Measurements from ENCODE around the gene GPC3. TPM values are rescaled to one million over a fixed set of nuclear protein-coding genes. Genes with fewer than 3 reads are reported as not detected.

GPC3 gene
- total and polyA plus RNA-seq, 4 experiments from 2014 or later: 0.20 to 2.4 (median 0.22) TPM; not detected in 1

GRCh38 chrX:133865761-133866471 is 119.5 kb downstream of the GPC3 start:
- Mint-ChIP-seq H3K4me3 (no peak overlapping the region), H3K27ac (no peak overlapping the region), H3K36me3 (no peaks in the 10 kb centered on the region), H3K4me1 (no peaks in the 10 kb centered on the region), H3K27me3 (peaks cover 0 to 8% of the 10 kb centered on the region in 2 donors), H3K9me3 (peaks cover 0 to 5% (median 0%) of the 10 kb centered on the region in 8 donors)
- Histone ChIP-seq H3K27ac (ENCODE audit: low read depth, low read length) (no peak overlapping the region), H3K4me3 (ENCODE audit: low read length in 2 of 2) (no peak overlapping the region), H3K4me1 (ENCODE audit: insufficient read depth, low read length) (no peaks in the 10 kb centered on the region), H3K27me3 (ENCODE audit: insufficient read depth, low read length) (no peaks in the 10 kb centered on the region), H3K9me3 (ENCODE audit: control insufficient read depth in 1 of 2, low read length in 2 of 2) (no peaks in the 10 kb centered on the region), H3K36me3 (ENCODE audit: insufficient read depth, low read length) (no peaks in the 10 kb centered on the region)
- ChIA-PET POLR2A (ENCODE audit: partially characterized antibody) (no interaction called here), CTCF (ENCODE audit: partially characterized antibody) (no interaction called here)
- intact Hi-C loops (cut with micrococcal nuclease): no loop called here
- DNase-seq: no peak

GRCh38 chrX:133864236-133864635 is 121.2 kb downstream of the GPC3 start:
- H3K27me3 Mint-ChIP-seq: peaks cover 0 to 2% of the 10 kb centered on the region in 2 donors
- H3K4me3 ChIP-seq (ENCODE audit: low read length in 2 of 2): no peak overlapping the region
- ChIA-PET CTCF (ENCODE audit: partially characterized antibody) (no interaction called here), POLR2A (ENCODE audit: partially characterized antibody) (no interaction called here)
- no peaks in the 10 kb centered on the region for H3K36me3 Mint-ChIP-seq
- DNase-seq: no peak
- H3K27ac ChIP-seq (ENCODE audit: low read depth, low read length): no peak overlapping the region
- H3K9me3 ChIP-seq (ENCODE audit: control insufficient read depth in 1 of 2, low read length in 2 of 2): no peaks in the 10 kb centered on the region
- no peak overlapping the region for H3K27ac Mint-ChIP-seq
- H3K36me3 ChIP-seq (ENCODE audit: insufficient read depth, low read length): no peaks in the 10 kb centered on the region
- intact Hi-C loops (cut with micrococcal nuclease): no loop called here
- H3K4me3 Mint-ChIP-seq: no peak overlapping the region
- no peaks in the 10 kb centered on the region for H3K4me1 ChIP-seq (ENCODE audit: insufficient read depth, low read length)
- H3K4me1 Mint-ChIP-seq: no peaks in the 10 kb centered on the region
- no peaks in the 10 kb centered on the region for H3K27me3 ChIP-seq (ENCODE audit: insufficient read depth, low read length)
- H3K9me3 Mint-ChIP-seq: peaks cover 0 to 5% (median 0%) of the 10 kb centered on the region in 8 donors

GRCh38 chrX:133859860-133860259 is 125.5 kb downstream of the GPC3 start:
- Histone ChIP-seq H3K36me3 (ENCODE audit: insufficient read depth, low read length) (no peaks in the 10 kb centered on the region), H3K4me1 (ENCODE audit: insufficient read depth, low read length) (no peaks in the 10 kb centered on the region), H3K27ac (ENCODE audit: low read depth, low read length) (no peak overlapping the region), H3K9me3 (ENCODE audit: control insufficient read depth in 1 of 2, low read length in 2 of 2) (no peaks in the 10 kb centered on the region), H3K4me3 (ENCODE audit: low read length in 2 of 2) (no peak overlapping the region), H3K27me3 (ENCODE audit: insufficient read depth, low read length) (no peaks in the 10 kb centered on the region)
- H3K9me3 Mint-ChIP-seq: no peaks in the 10 kb centered on the region
- CTCF ChIA-PET (ENCODE audit: partially characterized antibody): no interaction called here
- H3K27me3 Mint-ChIP-seq: peaks cover 2 to 4% of the 10 kb centered on the region in 2 donors
- intact Hi-C loops (cut with micrococcal nuclease): no loop called here
- H3K4me3 Mint-ChIP-seq: no peak overlapping the region
- POLR2A ChIA-PET (ENCODE audit: partially characterized antibody): no interaction called here
- no peak for DNase-seq
- H3K27ac Mint-ChIP-seq: no peak overlapping the region
- H3K4me1 Mint-ChIP-seq: no peaks in the 10 kb centered on the region
- no peaks in the 10 kb centered on the region for H3K36me3 Mint-ChIP-seq

- no peaks in the 10 kb centered on the region for H3K9me3 Mint-ChIP-seq
- no peak overlapping the region for H3K27ac Mint-ChIP-seq
- DNase-seq: no peak
- H3K27me3 ChIP-seq (ENCODE audit: insufficient read depth, low read length): no peaks in the 10 kb centered on the region
- no peaks in the 10 kb centered on the region for H3K4me1 Mint-ChIP-seq
- H3K27me3 Mint-ChIP-seq: peaks cover 2 to 4% of the 10 kb centered on the region in 2 donors
- ChIA-PET POLR2A (ENCODE audit: partially characterized antibody) (no interaction called here), CTCF (ENCODE audit: partially characterized antibody) (no interaction called here)
- no peaks in the 10 kb centered on the region for H3K36me3 Mint-ChIP-seq
- no peak overlapping the region for H3K4me3 Mint-ChIP-seq
- H3K36me3 ChIP-seq (ENCODE audit: insufficient read depth, low read length): no peaks in the 10 kb centered on the region
- no peak overlapping the region for H3K4me3 ChIP-seq (ENCODE audit: low read length in 2 of 2)
- no peaks in the 10 kb centered on the region for H3K9me3 ChIP-seq (ENCODE audit: control insufficient read depth in 1 of 2, low read length in 2 of 2)
- no peak overlapping the region for H3K27ac ChIP-seq (ENCODE audit: low read depth, low read length)
- intact Hi-C loops (cut with micrococcal nuclease): no loop called here
- no peaks in the 10 kb centered on the region for H3K4me1 ChIP-seq (ENCODE audit: insufficient read depth, low read length)
These were observed 126.1 kb downstream of the GPC3 start for GRCh38 chrX:133859336-133859735.

- Histone ChIP-seq H3K4me1 (ENCODE audit: insufficient read depth, low read length) (no peaks in the 10 kb centered on the region), H3K9me3 (ENCODE audit: control insufficient read depth in 1 of 2, low read length in 2 of 2) (no peaks in the 10 kb centered on the region), H3K4me3 (ENCODE audit: low read length in 2 of 2) (no peak overlapping the region), H3K27me3 (ENCODE audit: insufficient read depth, low read length) (no peaks in the 10 kb centered on the region), H3K36me3 (ENCODE audit: insufficient read depth, low read length) (no peaks in the 10 kb centered on the region), H3K27ac (ENCODE audit: low read depth, low read length) (no peak overlapping the region)
- intact Hi-C loops (cut with micrococcal nuclease): no loop called here
- peaks cover 2% of the 10 kb centered on the region in 2 donors for H3K27me3 Mint-ChIP-seq
- no peak for DNase-seq
- no peak overlapping the region for H3K4me3 Mint-ChIP-seq
- no peaks in the 10 kb centered on the region for H3K4me1 Mint-ChIP-seq
- ChIA-PET CTCF (ENCODE audit: partially characterized antibody) (no interaction called here), POLR2A (ENCODE audit: partially characterized antibody) (no interaction called here)
- no peak overlapping the region for H3K27ac Mint-ChIP-seq
- H3K36me3 Mint-ChIP-seq: no peaks in the 10 kb centered on the region
- no peaks in the 10 kb centered on the region for H3K9me3 Mint-ChIP-seq
These were observed 127.6 kb downstream of the GPC3 start for GRCh38 chrX:133857640-133858269.

- H3K4me3 ChIP-seq (ENCODE audit: low read length in 2 of 2): no peak overlapping the region
- H3K36me3 ChIP-seq (ENCODE audit: insufficient read depth, low read length): no peaks in the 10 kb centered on the region
- no peak overlapping the region for H3K4me3 Mint-ChIP-seq
- peaks cover 2% of the 10 kb centered on the region in 2 donors for H3K27me3 Mint-ChIP-seq
- ChIA-PET CTCF (ENCODE audit: partially characterized antibody) (no interaction called here), POLR2A (ENCODE audit: partially characterized antibody) (no interaction called here)
- H3K27ac ChIP-seq (ENCODE audit: low read depth, low read length): no peak overlapping the region
- no peaks in the 10 kb centered on the region for H3K4me1 ChIP-seq (ENCODE audit: insufficient read depth, low read length)
- H3K27me3 ChIP-seq (ENCODE audit: insufficient read depth, low read length): no peaks in the 10 kb centered on the region
- H3K9me3 ChIP-seq (ENCODE audit: control insufficient read depth in 1 of 2, low read length in 2 of 2): no peaks in the 10 kb centered on the region
- DNase-seq: no peak
- no peaks in the 10 kb centered on the region for H3K36me3 Mint-ChIP-seq
- H3K4me1 Mint-ChIP-seq: no peaks in the 10 kb centered on the region
- intact Hi-C loops (cut with micrococcal nuclease): no loop called here
- H3K9me3 Mint-ChIP-seq: no peaks in the 10 kb centered on the region
- peak overlapping the region in 1 of 7 donors; percentile 14 for H3K27ac Mint-ChIP-seq
These were observed 128.6 kb downstream of the GPC3 start for GRCh38 chrX:133856819-133857218.

GRCh38 chrX:133854290-133854689 is 131.1 kb downstream of the GPC3 start:
- peaks cover 4 to 9% of the 10 kb centered on the region in 2 donors for H3K27me3 Mint-ChIP-seq
- H3K4me3 Mint-ChIP-seq: no peak overlapping the region
- no peak for DNase-seq
- ChIA-PET POLR2A (ENCODE audit: partially characterized antibody) (no interaction called here), CTCF (ENCODE audit: partially characterized antibody) (interaction anchor here (1.1 kb wide), 2 partner anchors 12 to 62 kb away, joined by 3 read pairs; no protein-coding TSS in a partner anchor)
- Histone ChIP-seq H3K27me3 (ENCODE audit: insufficient read depth, low read length) (no peaks in the 10 kb centered on the region), H3K4me1 (ENCODE audit: insufficient read depth, low read length) (no peaks in the 10 kb centered on the region), H3K4me3 (ENCODE audit: low read length in 2 of 2) (no peak overlapping the region), H3K36me3 (ENCODE audit: insufficient read depth, low read length) (no peaks in the 10 kb centered on the region), H3K27ac (ENCODE audit: low read depth, low read length) (no peak overlapping the region), H3K9me3 (ENCODE audit: control insufficient read depth in 1 of 2, low read length in 2 of 2) (no peaks in the 10 kb centered on the region)
- no peaks in the 10 kb centered on the region for H3K36me3 Mint-ChIP-seq
- H3K27ac Mint-ChIP-seq: no peak overlapping the region
- intact Hi-C loops (cut with micrococcal nuclease): no loop called here
- H3K4me1 Mint-ChIP-seq: no peaks in the 10 kb centered on the region
- no peaks in the 10 kb centered on the region for H3K9me3 Mint-ChIP-seq

Measured in CD4-positive, alpha-beta memory T cell (primary cell).